ENCODE measurements around the gene ALG3. TPM values are rescaled to one million over a fixed set of nuclear protein-coding genes. Genes with fewer than 3 reads are reported as not detected.
A peak's percentile ranks its signal among the peaks of the same experiment; 100 is the strongest.

ALG3 gene
- total and polyA plus RNA-seq, 9 of the 15 experiments (the other 6 are each of a cell fraction or from before 2014, with no cell fraction given): 37.5 to 107 (median 80.1) TPM

GRCh38 chr3:184248454-184249411 is at the start of gene ALG3 (continued):
- TF ChIP-seq SAP30 (IDR thresholded peaks at IDR 0.05; ENCODE audit: borderline replicate concordance, insufficient read depth, low read depth, low read length, poor library complexity, severe bottlenecking) (peak; percentile 84), PRPF4 (IDR thresholded peaks at IDR 0.05; ENCODE audit: insufficient read depth, low read depth, low read length, poor library complexity, severe bottlenecking) (peak; percentile 35), POLR2A (conservative IDR thresholded peaks at IDR 0.05) (peak; percentile 95), CTBP1 (IDR thresholded peaks at IDR 0.05; ENCODE audit: borderline replicate concordance) (peak; percentile 49; the same call in 1 of the 2 replicates), ARID3B (CRISPR knock-in tag; IDR thresholded peaks at IDR 0.05; ENCODE audit: borderline replicate concordance) (0 out of 2 replicates have a peak, but pooled peaks have one; percentile 59), ZSCAN29 (IDR thresholded peaks at IDR 0.05) (no peak; the same call in 1 of the 2 replicates), ZNF444 (CRISPR knock-in tag; IDR thresholded peaks at IDR 0.05) (peak; percentile 76), TGIF2 (CRISPR knock-in tag; IDR thresholded peaks at IDR 0.05) (no peak), MEF2D (tag; conservative IDR thresholded peaks at IDR 0.05; ENCODE audit: low read depth) (no peak), ZNF431 (CRISPR knock-in tag; IDR thresholded peaks at IDR 0.05) (peak; percentile 70; the same call in 1 of the 2 replicates), POLR2G (IDR thresholded peaks at IDR 0.05; ENCODE audit: low read depth, low read length) (peak; percentile 97), MTA1 (IDR thresholded peaks at IDR 0.05; ENCODE audit: borderline replicate concordance) (no peak), ZNF263 (CRISPR knock-in tag; IDR thresholded peaks at IDR 0.05; ENCODE audit: borderline replicate concordance) (peak; percentile 38; the same call in 1 of the 2 replicates), SAFB2 (IDR thresholded peaks at IDR 0.05; ENCODE audit: borderline replicate concordance, low read depth, low read length, severe bottlenecking) (no peak), GATA2 (CRISPR knock-in tag; IDR thresholded peaks at IDR 0.05) (0 out of 2 replicates have a peak, but pooled peaks have one; percentile 26), HEY1 (CRISPR knock-in tag; IDR thresholded peaks at IDR 0.05; ENCODE audit: borderline replicate concordance) (no peak), ZNF384 (IDR thresholded peaks at IDR 0.05; ENCODE audit: low read depth, low read length) (0 out of 2 replicates have a peak, but pooled peaks have one; percentile 35), HNRNPLL (IDR thresholded peaks at IDR 0.05; ENCODE audit: low read depth, low read length, poor library complexity, severe bottlenecking) (peak; percentile 21), ASH1L (IDR thresholded peaks at IDR 0.05; ENCODE audit: borderline replicate concordance, low read depth, partially characterized antibody) (no peak), FOXP1 (CRISPR knock-in tag; IDR thresholded peaks at IDR 0.05) (peak; percentile 57; the same call in 1 of the 2 replicates), ETV5 (CRISPR knock-in tag; IDR thresholded peaks at IDR 0.05; ENCODE audit: low read depth) (no peak; the same call in none of the 2 replicates), HES1 (IDR thresholded peaks at IDR 0.05; ENCODE audit: low read depth) (no peak), TFAM (CRISPR knock-in tag; conservative IDR thresholded peaks at IDR 0.05) (no peak)
- TF ChIP-seq, protein P1, sequence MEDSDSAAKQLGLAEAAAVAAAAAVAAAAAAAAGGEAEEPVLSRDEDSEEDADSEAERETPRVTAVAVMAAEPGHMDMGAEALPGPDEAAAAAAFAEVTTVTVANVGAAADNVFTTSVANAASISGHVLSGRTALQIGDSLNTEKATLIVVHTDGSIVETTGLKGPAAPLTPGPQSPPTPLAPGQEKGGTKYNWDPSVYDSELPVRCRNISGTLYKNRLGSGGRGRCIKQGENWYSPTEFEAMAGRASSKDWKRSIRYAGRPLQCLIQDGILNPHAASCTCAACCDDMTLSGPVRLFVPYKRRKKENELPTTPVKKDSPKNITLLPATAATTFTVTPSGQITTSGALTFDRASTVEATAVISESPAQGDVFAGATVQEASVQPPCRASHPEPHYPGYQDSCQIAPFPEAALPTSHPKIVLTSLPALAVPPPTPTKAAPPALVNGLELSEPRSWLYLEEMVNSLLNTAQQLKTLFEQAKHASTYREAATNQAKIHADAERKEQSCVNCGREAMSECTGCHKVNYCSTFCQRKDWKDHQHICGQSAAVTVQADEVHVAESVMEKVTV (CRISPR knock-in tag; IDR thresholded peaks at IDR 0.05): no peak

Data from K562 (cell line).